ENCODE measurements around the gene BSG. TPM values are rescaled to one million over a fixed set of nuclear protein-coding genes. Genes with fewer than 3 reads are reported as not detected.

The BSG gene
- total and polyA plus RNA-seq, 10 of the 15 experiments (the other 5 are each of a cell fraction or from before 2014, with no cell fraction given): 2.8 to 297 (median 199) TPM

DNA sequence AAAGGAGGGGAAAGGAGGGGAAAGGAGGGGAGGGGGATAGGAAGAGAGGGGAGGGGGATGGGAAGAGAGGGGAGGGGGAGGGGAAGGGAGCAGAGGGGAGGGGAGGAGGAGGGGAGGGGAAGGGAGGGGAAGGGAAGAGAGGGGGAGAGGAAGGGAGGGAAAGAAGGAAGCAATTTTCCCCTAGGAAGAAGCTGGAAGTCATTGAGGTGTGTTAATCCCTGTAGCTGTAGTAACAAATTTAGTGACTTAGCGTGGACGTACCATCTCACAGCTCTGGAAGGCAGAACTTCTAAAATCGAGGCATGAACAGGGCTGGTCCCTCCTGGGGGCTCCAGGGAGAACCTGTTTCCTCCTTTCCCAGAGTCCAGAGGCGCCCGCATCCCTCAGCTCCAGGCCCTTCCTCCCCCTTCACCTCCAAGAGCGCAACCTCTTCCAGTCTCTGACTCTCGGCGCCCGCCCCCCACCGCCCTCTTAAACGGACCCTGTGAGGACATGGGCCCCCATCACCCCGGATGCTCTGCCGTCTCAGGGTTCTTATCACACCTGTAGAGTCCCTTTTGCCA, 46.5 kb upstream of the BSG start:
- H3K27me3 ChIP-seq (replicated peaks in 1 of 2; ENCODE audit: control insufficient read depth in 2 of 2, insufficient read depth in 2 of 2, low read length in 1 of 2): no peaks in the 10 kb centered on the region
- no peaks in the 10 kb centered on the region for H3K79me2 ChIP-seq (ENCODE audit: control insufficient read depth, insufficient read depth, low read length)
- no peaks in the 10 kb centered on the region; the same call in 2 of the 3 replicates for H3K9me3 ChIP-seq (replicated peaks; ENCODE audit: control insufficient read depth, insufficient read depth, low read length)
- ATAC-seq (no peak), FAIRE-seq (no peak), DNase-seq (ENCODE audit: low read depth, low spot score) (no peak)
- ChIA-PET POLR2A (no interaction called here), SMC1A (ENCODE audit: uncharacterized antibody, unreplicated experiment) (no interaction called here), RAD21 (ENCODE audit: unreplicated experiment) (interaction anchor here (0.6 kb wide), 1 partner anchor 15 kb away, joined by 3 read pairs; no protein-coding TSS in a partner anchor), CTCF (no interaction called here)
- BruUV-seq (replicated peaks): no TSS peak
- intact Hi-C loops (cut with micrococcal nuclease; ENCODE audit: unreplicated experiment): no loop called here
- H3K9ac ChIP-seq (ENCODE audit: control insufficient read depth, insufficient read depth, low read length): no peak overlapping the region
- H3K36me3 ChIP-seq (ENCODE audit: control insufficient read depth in 2 of 2, insufficient read depth in 2 of 2, low read length in 1 of 2): no peaks in the 10 kb centered on the region
- H4K20me1 ChIP-seq (ENCODE audit: control insufficient read depth, insufficient read depth): no peaks in the 10 kb centered on the region
- no peaks in the 10 kb centered on the region for H3K4me1 ChIP-seq (ENCODE audit: control insufficient read depth, insufficient read depth, low read length)
- no peak overlapping the region for H3K27ac ChIP-seq (ENCODE audit: control insufficient read depth, insufficient read depth)
- H2AFZ ChIP-seq (ENCODE audit: control insufficient read depth, low read depth, low read length): no peak overlapping the region
- no peak overlapping the region for H3K4me3 ChIP-seq
- WGBS (ENCODE audit: insufficient coverage, insufficient replicate concordance, low lambda C conversion rate, missing lambda C conversion rate): 25% methylated on average over 13 of the region's 13 CpGs
- in situ Hi-C loops (cut with MboI): no loop called here
- H3K4me2 ChIP-seq (ENCODE audit: control insufficient read depth, insufficient read depth): no peak overlapping the region
- TF ChIP-seq, protein P1, sequence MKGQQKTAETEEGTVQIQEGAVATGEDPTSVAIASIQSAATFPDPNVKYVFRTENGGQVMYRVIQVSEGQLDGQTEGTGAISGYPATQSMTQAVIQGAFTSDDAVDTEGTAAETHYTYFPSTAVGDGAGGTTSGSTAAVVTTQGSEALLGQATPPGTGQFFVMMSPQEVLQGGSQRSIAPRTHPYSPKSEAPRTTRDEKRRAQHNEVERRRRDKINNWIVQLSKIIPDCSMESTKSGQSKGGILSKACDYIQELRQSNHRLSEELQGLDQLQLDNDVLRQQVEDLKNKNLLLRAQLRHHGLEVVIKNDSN (IDR thresholded peaks at IDR 0.05; ENCODE audit: borderline replicate concordance, extremely low read length, insufficient read depth, low read depth, low read length): no peak
- TF ChIP-seq, protein P2, sequence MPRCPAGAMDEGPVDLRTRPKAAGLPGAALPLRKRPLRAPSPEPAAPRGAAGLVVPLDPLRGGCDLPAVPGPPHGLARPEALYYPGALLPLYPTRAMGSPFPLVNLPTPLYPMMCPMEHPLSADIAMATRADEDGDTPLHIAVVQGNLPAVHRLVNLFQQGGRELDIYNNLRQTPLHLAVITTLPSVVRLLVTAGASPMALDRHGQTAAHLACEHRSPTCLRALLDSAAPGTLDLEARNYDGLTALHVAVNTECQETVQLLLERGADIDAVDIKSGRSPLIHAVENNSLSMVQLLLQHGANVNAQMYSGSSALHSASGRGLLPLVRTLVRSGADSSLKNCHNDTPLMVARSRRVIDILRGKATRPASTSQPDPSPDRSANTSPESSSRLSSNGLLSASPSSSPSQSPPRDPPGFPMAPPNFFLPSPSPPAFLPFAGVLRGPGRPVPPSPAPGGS (IDR thresholded peaks at IDR 0.05; ENCODE audit: borderline replicate concordance, insufficient read depth, low read depth, low read length, poor library complexity, severe bottlenecking): no peak
- TF ChIP-seq ESRRA (IDR thresholded peaks at IDR 0.05; ENCODE audit: low read length): no peak
- TF ChIP-seq, protein P3, sequence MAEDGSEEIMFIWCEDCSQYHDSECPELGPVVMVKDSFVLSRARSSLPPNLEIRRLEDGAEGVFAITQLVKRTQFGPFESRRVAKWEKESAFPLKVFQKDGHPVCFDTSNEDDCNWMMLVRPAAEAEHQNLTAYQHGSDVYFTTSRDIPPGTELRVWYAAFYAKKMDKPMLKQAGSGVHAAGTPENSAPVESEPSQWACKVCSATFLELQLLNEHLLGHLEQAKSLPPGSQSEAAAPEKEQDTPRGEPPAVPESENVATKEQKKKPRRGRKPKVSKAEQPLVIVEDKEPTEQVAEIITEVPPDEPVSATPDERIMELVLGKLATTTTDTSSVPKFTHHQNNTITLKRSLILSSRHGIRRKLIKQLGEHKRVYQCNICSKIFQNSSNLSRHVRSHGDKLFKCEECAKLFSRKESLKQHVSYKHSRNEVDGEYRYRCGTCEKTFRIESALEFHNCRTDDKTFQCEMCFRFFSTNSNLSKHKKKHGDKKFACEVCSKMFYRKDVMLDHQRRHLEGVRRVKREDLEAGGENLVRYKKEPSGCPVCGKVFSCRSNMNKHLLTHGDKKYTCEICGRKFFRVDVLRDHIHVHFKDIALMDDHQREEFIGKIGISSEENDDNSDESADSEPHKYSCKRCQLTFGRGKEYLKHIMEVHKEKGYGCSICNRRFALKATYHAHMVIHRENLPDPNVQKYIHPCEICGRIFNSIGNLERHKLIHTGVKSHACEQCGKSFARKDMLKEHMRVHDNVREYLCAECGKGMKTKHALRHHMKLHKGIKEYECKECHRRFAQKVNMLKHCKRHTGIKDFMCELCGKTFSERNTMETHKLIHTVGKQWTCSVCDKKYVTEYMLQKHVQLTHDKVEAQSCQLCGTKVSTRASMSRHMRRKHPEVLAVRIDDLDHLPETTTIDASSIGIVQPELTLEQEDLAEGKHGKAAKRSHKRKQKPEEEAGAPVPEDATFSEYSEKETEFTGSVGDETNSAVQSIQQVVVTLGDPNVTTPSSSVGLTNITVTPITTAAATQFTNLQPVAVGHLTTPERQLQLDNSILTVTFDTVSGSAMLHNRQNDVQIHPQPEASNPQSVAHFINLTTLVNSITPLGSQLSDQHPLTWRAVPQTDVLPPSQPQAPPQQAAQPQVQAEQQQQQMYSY (CRISPR knock-in tag; IDR thresholded peaks at IDR 0.05): no peak
- TF ChIP-seq, protein P4, sequence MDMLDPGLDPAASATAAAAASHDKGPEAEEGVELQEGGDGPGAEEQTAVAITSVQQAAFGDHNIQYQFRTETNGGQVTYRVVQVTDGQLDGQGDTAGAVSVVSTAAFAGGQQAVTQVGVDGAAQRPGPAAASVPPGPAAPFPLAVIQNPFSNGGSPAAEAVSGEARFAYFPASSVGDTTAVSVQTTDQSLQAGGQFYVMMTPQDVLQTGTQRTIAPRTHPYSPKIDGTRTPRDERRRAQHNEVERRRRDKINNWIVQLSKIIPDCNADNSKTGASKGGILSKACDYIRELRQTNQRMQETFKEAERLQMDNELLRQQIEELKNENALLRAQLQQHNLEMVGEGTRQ (IDR thresholded peaks at IDR 0.05; ENCODE audit: borderline replicate concordance, low read depth, low read length): no peak
- TF ChIP-seq, protein P5, sequence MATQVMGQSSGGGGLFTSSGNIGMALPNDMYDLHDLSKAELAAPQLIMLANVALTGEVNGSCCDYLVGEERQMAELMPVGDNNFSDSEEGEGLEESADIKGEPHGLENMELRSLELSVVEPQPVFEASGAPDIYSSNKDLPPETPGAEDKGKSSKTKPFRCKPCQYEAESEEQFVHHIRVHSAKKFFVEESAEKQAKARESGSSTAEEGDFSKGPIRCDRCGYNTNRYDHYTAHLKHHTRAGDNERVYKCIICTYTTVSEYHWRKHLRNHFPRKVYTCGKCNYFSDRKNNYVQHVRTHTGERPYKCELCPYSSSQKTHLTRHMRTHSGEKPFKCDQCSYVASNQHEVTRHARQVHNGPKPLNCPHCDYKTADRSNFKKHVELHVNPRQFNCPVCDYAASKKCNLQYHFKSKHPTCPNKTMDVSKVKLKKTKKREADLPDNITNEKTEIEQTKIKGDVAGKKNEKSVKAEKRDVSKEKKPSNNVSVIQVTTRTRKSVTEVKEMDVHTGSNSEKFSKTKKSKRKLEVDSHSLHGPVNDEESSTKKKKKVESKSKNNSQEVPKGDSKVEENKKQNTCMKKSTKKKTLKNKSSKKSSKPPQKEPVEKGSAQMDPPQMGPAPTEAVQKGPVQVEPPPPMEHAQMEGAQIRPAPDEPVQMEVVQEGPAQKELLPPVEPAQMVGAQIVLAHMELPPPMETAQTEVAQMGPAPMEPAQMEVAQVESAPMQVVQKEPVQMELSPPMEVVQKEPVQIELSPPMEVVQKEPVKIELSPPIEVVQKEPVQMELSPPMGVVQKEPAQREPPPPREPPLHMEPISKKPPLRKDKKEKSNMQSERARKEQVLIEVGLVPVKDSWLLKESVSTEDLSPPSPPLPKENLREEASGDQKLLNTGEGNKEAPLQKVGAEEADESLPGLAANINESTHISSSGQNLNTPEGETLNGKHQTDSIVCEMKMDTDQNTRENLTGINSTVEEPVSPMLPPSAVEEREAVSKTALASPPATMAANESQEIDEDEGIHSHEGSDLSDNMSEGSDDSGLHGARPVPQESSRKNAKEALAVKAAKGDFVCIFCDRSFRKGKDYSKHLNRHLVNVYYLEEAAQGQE (IDR thresholded peaks at IDR 0.05; ENCODE audit: low read depth, low read length): no peak
- TF ChIP-seq CBX3 (IDR thresholded peaks at IDR 0.05; ENCODE audit: borderline replicate concordance, low read depth): no peak
- no peak for TF ChIP-seq SMAD1 (IDR thresholded peaks at IDR 0.05; ENCODE audit: low read depth, partially characterized antibody)
- TF ChIP-seq, protein P6, sequence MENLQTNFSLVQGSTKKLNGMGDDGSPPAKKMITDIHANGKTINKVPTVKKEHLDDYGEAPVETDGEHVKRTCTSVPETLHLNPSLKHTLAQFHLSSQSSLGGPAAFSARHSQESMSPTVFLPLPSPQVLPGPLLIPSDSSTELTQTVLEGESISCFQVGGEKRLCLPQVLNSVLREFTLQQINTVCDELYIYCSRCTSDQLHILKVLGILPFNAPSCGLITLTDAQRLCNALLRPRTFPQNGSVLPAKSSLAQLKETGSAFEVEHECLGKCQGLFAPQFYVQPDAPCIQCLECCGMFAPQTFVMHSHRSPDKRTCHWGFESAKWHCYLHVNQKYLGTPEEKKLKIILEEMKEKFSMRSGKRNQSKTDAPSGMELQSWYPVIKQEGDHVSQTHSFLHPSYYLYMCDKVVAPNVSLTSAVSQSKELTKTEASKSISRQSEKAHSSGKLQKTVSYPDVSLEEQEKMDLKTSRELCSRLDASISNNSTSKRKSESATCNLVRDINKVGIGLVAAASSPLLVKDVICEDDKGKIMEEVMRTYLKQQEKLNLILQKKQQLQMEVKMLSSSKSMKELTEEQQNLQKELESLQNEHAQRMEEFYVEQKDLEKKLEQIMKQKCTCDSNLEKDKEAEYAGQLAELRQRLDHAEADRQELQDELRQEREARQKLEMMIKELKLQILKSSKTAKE (IDR thresholded peaks at IDR 0.05; ENCODE audit: low read depth, poor library complexity, severe bottlenecking): no peak
